Astrocyte (in vitro differentiated cells and primary cell): ENCODE measurements around the gene RNF44. TPM values are rescaled to one million over a fixed set of nuclear protein-coding genes. Genes with fewer than 3 reads are reported as not detected.

Source experiments
- DNase-seq: peaks from one replicate; pipeline ENCODE4 v3.0.0-alpha.2; 2010; ENCODE audit warnings: low read depth
- FAIRE-seq: peaks from 2 replicates; lab custom pipeline; 2011; peaks lifted over from hg19 to GRCh38; lab: Jason Lieb, UNC
- H2AFZ ChIP-seq: 2 replicates; pipeline ENCODE4 v1.6.0; 2012; ENCODE audit warnings: low read depth, low read length, inconsistent platforms
- H3K27ac ChIP-seq: 2 replicates; pipeline ENCODE4 v1.5.1; 2011; ENCODE audit warnings: low read depth, low read length, inconsistent platforms
- H3K27me3 ChIP-seq: 2 replicates; pipeline ENCODE4 v1.6.0; 2011; ENCODE audit warnings: low read length, inconsistent platforms; ENCODE audit not compliant: insufficient read depth
- H3K36me3 ChIP-seq: 2 replicates; pipeline ENCODE4 v1.5.1; 2011; ENCODE audit warnings: low read length, inconsistent platforms; ENCODE audit not compliant: insufficient read depth
- H3K4me1 ChIP-seq: 2 replicates; pipeline ENCODE4 v1.5.1; 2011; ENCODE audit warnings: low read length, inconsistent platforms; ENCODE audit not compliant: insufficient read depth
- H3K4me2 ChIP-seq: 2 replicates; pipeline ENCODE4 v1.6.0; 2012; ENCODE audit warnings: low read length, inconsistent platforms
- H3K4me3 ChIP-seq: 2 replicates; pipeline ENCODE4 v1.5.1; 2011; ENCODE audit warnings: low read depth, mild to moderate bottlenecking, low read length, inconsistent platforms; ENCODE audit not compliant: insufficient read depth
- H3K79me2 ChIP-seq: 2 replicates; pipeline ENCODE4 v1.6.0; 2012; ENCODE audit warnings: mild to moderate bottlenecking, low read length, inconsistent platforms; ENCODE audit not compliant: insufficient read depth
- H3K9ac ChIP-seq: 2 replicates; pipeline ENCODE4 v1.6.0; 2012; ENCODE audit warnings: mild to moderate bottlenecking, low read length, inconsistent platforms
- H3K9me3 ChIP-seq: 2 replicates; pipeline ENCODE4 v1.5.1; 2012; ENCODE audit warnings: low read depth, mild to moderate bottlenecking, low read length, inconsistent platforms; ENCODE audit not compliant: insufficient read depth
- H4K20me1 ChIP-seq: 2 replicates; pipeline ENCODE4 v1.6.0; 2012; ENCODE audit warnings: low read length, inconsistent platforms; ENCODE audit not compliant: insufficient read depth
- H3K27ac Mint-ChIP-seq: one replicate; pipeline ENCODE4 v1.8.0; 2021; ENCODE audit warnings: mild to moderate bottlenecking, mixed read lengths; ENCODE audit not compliant: unreplicated experiment
- H3K27me3 Mint-ChIP-seq: one replicate; pipeline ENCODE4 v1.8.0; 2021; ENCODE audit warnings: low read depth, mixed read lengths; ENCODE audit not compliant: unreplicated experiment
- H3K36me3 Mint-ChIP-seq: one replicate; pipeline ENCODE4 v1.8.0; 2021; ENCODE audit warnings: low read depth, mixed read lengths; ENCODE audit not compliant: unreplicated experiment
- H3K4me1 Mint-ChIP-seq: one replicate; pipeline ENCODE4 v1.8.0; 2021; ENCODE audit warnings: low read depth, mixed read lengths; ENCODE audit not compliant: unreplicated experiment
- H3K4me3 Mint-ChIP-seq: one replicate; pipeline ENCODE4 v1.8.0; 2021; ENCODE audit warnings: mild to moderate bottlenecking, moderate library complexity, mixed read lengths; ENCODE audit not compliant: unreplicated experiment
- H3K9me3 Mint-ChIP-seq: one replicate; pipeline ENCODE4 v1.8.0; 2021; ENCODE audit warnings: mild to moderate bottlenecking, mixed read lengths; ENCODE audit not compliant: unreplicated experiment
- EZH2 ChIP-seq: IDR thresholded peaks from 2 replicates; pipeline ENCODE4 v1.6.1; 2012; ENCODE audit warnings: mild to moderate bottlenecking, low read length, inconsistent platforms; ENCODE audit not compliant: insufficient read depth
- total RNA-seq: library from RNA; stranded (reverse); gene quantifications from 2 replicates; pipeline ENCODE4 v1.2.1, GENCODE V29; 2021
- TF ChIP-seq, protein P1 (sequence below): IDR thresholded peaks from 2 replicates; pipeline ENCODE4 v1.5.1; 2011; ENCODE audit warnings: low read depth, mild to moderate bottlenecking, inconsistent platforms, low read length, moderate library complexity; ENCODE audit not compliant: insufficient read depth

RNF44 gene
- total RNA-seq, 1 donor from 2014 or later, result 59.8 TPM

DNA sequence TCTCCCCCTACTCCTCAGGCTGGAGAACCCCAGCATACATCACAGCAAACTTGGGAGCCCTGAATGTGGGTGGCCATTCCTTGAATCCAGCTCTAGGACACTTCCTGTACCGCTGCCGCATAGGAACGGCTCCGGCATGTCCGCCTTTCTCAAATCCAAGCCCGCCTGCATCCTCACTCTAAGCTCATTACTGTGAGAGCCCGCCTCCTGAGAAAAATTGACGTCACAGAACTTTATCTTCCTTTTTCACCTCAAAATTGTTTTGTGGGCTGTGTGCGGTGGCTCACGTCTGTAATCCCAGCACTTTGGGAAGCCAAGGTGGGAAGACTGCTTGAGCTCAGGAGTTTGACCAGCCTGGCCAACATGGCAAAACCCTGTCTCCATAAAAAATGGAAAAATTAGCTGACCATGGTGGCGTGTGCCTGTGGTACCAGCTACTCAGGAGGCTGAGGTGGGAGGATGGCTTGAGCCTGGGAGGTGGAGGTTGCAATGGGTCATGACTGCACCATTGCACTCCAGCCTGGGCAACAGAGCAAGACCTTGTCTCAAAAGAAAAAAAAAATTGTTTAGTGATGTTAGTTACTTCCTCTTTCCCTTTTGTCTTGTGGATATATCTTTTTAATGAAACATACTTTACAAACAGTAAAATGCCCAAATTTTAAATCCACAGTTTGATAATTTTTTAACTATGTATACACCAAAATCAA is 22.8 kb downstream of the RNF44 start:
- Histone ChIP-seq H3K9ac (no peak overlapping the region), H3K4me3 (no peak overlapping the region), H3K27ac (no peak overlapping the region), H3K4me1 (no peaks in the 10 kb centered on the region), H3K36me3 (peaks cover 5% of the 10 kb centered on the region), H3K79me2 (no peaks in the 10 kb centered on the region), H2AFZ (no peak overlapping the region), H3K4me2 (no peak overlapping the region), H3K9me3 (no peaks in the 10 kb centered on the region), H4K20me1 (no peaks in the 10 kb centered on the region), H3K27me3 (no peaks in the 10 kb centered on the region)
- FAIRE-seq (no peak), DNase-seq (no peak)
- TF ChIP-seq EZH2, result no peak
- TF ChIP-seq, protein P1, sequence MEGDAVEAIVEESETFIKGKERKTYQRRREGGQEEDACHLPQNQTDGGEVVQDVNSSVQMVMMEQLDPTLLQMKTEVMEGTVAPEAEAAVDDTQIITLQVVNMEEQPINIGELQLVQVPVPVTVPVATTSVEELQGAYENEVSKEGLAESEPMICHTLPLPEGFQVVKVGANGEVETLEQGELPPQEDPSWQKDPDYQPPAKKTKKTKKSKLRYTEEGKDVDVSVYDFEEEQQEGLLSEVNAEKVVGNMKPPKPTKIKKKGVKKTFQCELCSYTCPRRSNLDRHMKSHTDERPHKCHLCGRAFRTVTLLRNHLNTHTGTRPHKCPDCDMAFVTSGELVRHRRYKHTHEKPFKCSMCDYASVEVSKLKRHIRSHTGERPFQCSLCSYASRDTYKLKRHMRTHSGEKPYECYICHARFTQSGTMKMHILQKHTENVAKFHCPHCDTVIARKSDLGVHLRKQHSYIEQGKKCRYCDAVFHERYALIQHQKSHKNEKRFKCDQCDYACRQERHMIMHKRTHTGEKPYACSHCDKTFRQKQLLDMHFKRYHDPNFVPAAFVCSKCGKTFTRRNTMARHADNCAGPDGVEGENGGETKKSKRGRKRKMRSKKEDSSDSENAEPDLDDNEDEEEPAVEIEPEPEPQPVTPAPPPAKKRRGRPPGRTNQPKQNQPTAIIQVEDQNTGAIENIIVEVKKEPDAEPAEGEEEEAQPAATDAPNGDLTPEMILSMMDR, result no peak
- Mint-ChIP-seq H3K4me3 (no peak overlapping the region), H3K4me1 (no peaks in the 10 kb centered on the region), H3K27ac (no peak overlapping the region), H3K36me3 (peaks cover 7% of the 10 kb centered on the region), H3K9me3 (no peaks in the 10 kb centered on the region), H3K27me3 (no peaks in the 10 kb centered on the region)

DNA sequence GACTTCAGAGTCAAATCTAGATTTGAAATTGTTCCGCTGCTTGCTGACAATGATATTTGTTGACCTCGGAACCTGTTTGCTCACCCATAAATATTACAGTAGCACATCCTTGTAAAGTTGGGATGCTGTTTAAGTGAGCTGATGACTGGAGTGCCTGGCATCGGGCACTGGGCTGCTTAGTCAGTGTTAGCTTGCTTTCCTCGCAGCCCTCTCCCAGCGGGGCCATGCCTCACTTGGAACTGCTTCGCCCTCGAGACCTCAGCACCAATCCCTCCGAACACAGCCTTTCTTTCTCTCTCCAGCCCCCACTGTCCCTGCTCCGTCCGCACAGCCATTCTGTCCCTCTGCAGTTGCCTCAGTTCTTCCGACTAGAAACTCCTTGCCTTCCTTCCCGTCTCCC is 23.4 kb downstream of the RNF44 start:
- no peak overlapping the region for H3K4me3 Mint-ChIP-seq
- Histone ChIP-seq H3K27ac (no peak overlapping the region), H3K9me3 (no peaks in the 10 kb centered on the region), H3K4me3 (no peak overlapping the region), H3K9ac (no peak overlapping the region), H3K4me2 (no peak overlapping the region), H2AFZ (no peak overlapping the region), H4K20me1 (no peaks in the 10 kb centered on the region), H3K27me3 (no peaks in the 10 kb centered on the region), H3K36me3 (peaks cover 7% of the 10 kb centered on the region), H3K4me1 (no peaks in the 10 kb centered on the region), H3K79me2 (no peaks in the 10 kb centered on the region)
- no peak overlapping the region for H3K27ac Mint-ChIP-seq
- FAIRE-seq (no peak), DNase-seq (no peak)
- H3K4me1 Mint-ChIP-seq, result peaks cover under 1% of the 10 kb centered on the region
- H3K9me3 Mint-ChIP-seq, result no peaks in the 10 kb centered on the region
- TF ChIP-seq EZH2, result no peak
- TF ChIP-seq, protein P1, result no peak
- no peaks in the 10 kb centered on the region for H3K27me3 Mint-ChIP-seq
- peaks cover 9% of the 10 kb centered on the region for H3K36me3 Mint-ChIP-seq

DNA sequence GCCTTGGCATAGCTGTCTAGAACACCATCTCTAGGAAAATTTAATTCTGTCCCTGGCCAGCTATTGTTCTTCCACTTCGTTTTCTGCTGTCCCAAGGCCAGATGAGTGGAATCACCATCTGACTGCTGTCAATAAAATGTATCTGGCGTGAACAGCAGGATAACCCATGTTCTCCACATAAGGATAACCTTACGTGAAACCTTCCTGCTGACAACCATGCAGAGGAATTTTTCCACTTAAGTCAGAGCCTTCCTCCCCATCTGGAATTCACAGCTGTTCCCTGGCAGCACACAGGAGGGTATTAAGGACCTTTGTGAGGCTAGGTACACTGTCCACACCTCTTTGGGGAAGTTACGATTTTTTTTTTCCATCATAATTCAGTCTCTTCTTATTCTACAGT is 28.6 kb downstream of the RNF44 start:
- Histone ChIP-seq H4K20me1 (peaks cover 13% of the 10 kb centered on the region), H3K9ac (no peak overlapping the region), H3K27me3 (no peaks in the 10 kb centered on the region), H3K36me3 (peaks cover 30% of the 10 kb centered on the region), H2AFZ (no peak overlapping the region), H3K4me2 (no peak overlapping the region), H3K4me1 (no peaks in the 10 kb centered on the region), H3K27ac (no peak overlapping the region), H3K4me3 (no peak overlapping the region), H3K79me2 (no peaks in the 10 kb centered on the region), H3K9me3 (no peaks in the 10 kb centered on the region)
- no peak for FAIRE-seq
- no peak overlapping the region for H3K27ac Mint-ChIP-seq
- no peak for TF ChIP-seq EZH2
- TF ChIP-seq, protein P1, result no peak
- peaks cover 25% of the 10 kb centered on the region for H3K36me3 Mint-ChIP-seq
- no peaks in the 10 kb centered on the region for H3K27me3 Mint-ChIP-seq
- H3K4me3 Mint-ChIP-seq, result no peak overlapping the region
- H3K4me1 Mint-ChIP-seq, result peaks cover 3% of the 10 kb centered on the region
- H3K9me3 Mint-ChIP-seq, result no peaks in the 10 kb centered on the region
- DNase-seq, result no peak
